SK-N-MC (cell line): Measurements from ENCODE around the gene ASIC2.

ENCODE experiments used
- EZH2 ChIP-seq: fragments of 200-600 bp; sonication (generic); IDR thresholded peaks from one replicate; pipeline ENCODE4 v1.6.1; 2017; ENCODE audit warnings: antibody characterized with exemption
- POLR2AphosphoS5 ChIP-seq: IDR thresholded peaks from 2 replicates; pipeline ENCODE4 v1.6.1; 2012; ENCODE audit warnings: mild to moderate bottlenecking, low read depth, low read length, borderline replicate concordance

DNA sequence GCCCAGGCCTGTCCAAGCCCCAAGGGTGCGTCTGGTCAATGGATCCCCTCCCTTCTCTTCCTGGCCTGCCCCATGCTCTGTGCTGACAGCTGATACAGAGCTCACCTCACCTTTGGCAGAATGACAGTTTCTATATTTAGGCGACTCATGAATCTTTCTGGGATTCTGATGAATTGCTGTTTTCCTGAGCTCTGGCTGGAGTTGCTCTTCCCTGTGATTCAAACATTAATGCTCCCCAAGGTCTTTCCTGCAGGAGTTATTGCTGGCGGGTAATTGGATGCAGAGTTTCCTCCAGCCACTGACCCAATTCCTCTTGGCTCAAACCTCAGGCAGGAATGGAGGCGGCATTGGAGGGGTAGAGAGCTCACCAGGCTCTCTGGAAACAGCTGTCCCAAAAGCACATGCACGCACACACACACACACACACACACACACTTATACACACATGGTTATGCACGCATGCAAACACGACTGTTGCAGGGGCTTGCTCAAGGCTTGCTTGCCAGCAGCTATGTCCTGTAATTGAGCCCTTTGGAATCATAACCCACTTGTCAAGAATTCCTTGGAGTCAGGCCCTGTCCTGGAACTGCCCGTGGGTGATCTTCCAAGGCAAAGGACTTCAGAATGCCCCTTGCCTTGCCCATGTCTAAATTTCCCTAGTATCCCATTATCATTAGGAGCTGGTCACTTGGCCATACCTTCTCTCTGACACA lies 128.8 kb downstream of the ASIC2 start:
- TF ChIP-seq EZH2 (no peak), POLR2AphosphoS5 (no peak)
